Measurements from ENCODE around the gene TCF3.

DNA sequence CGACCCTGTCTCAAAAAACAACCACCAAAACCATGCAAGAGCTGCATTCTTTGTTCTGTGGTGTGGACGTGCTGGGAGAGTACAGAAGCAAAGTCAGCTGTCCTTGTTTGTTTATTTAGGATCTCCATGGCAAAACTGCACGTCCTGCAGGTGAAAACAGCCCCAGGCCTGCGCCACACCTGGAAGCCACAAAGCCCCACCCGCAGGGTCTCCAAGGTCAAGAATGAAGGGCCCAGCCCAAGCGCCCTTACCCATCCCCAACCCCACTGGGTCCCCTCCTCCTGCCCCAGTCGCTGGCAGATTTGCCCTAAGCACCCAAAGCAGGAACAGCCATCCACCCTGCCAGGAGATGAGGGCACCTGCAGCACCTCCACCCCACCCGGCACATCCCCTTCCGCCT is 70.2 kb downstream of the TCF3 start:
- TF ChIP-seq, protein P1, sequence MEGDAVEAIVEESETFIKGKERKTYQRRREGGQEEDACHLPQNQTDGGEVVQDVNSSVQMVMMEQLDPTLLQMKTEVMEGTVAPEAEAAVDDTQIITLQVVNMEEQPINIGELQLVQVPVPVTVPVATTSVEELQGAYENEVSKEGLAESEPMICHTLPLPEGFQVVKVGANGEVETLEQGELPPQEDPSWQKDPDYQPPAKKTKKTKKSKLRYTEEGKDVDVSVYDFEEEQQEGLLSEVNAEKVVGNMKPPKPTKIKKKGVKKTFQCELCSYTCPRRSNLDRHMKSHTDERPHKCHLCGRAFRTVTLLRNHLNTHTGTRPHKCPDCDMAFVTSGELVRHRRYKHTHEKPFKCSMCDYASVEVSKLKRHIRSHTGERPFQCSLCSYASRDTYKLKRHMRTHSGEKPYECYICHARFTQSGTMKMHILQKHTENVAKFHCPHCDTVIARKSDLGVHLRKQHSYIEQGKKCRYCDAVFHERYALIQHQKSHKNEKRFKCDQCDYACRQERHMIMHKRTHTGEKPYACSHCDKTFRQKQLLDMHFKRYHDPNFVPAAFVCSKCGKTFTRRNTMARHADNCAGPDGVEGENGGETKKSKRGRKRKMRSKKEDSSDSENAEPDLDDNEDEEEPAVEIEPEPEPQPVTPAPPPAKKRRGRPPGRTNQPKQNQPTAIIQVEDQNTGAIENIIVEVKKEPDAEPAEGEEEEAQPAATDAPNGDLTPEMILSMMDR (IDR thresholded peaks at IDR 0.05; ENCODE audit: insufficient read depth, low read length, poor library complexity, severe bottlenecking), result no peak
- TF ChIP-seq EZH2phosphoT487 (conservative IDR thresholded peaks at IDR 0.05; ENCODE audit: low read length), result no peak
